Upper lobe of left lung (tissue), 4 donors: ENCODE measurements around the gene ZFHX3.

ENCODE experiments used
- CTCF ChIP-seq, 6 experiments: fragments of 450-650 bp in 4 of 6; fragments of 200-600 bp in 2 of 6; sonication (generic) in 2 of 6; IDR thresholded peaks; one replicate each; pipeline ENCODE4 v1.5.1; 2016 to 2019; ENCODE audit warnings: antibody characterized with exemption in 6 of 6
- EP300 ChIP-seq, 4 donors: sonication (generic); formaldehyde crosslinking; IDR thresholded peaks; one replicate each; pipeline ENCODE4 v1.5.1; 2017; ENCODE audit warnings: antibody characterized with exemption in 4 of 4, control low read depth in 2 of 4
- POLR2A ChIP-seq, 4 donors: fragments of 450-650 bp; IDR thresholded peaks; one replicate each; pipeline ENCODE4 v1.5.1; 2016 to 2017; ENCODE audit warnings: antibody characterized with exemption in 4 of 4, mild to moderate bottlenecking in 2 of 4
- POLR2AphosphoS5 ChIP-seq, 2 donors: sonication (generic); formaldehyde crosslinking; IDR thresholded peaks; one replicate each; pipeline ENCODE4 v1.5.1; 2017; ENCODE audit warnings: antibody characterized with exemption in 2 of 2

- TF ChIP-seq POLR2A (IDR thresholded peaks at IDR 0.05) (no peak), CTCF (IDR thresholded peaks at IDR 0.05) (no peak), POLR2AphosphoS5 (IDR thresholded peaks at IDR 0.05) (no peak), EP300 (IDR thresholded peaks at IDR 0.05) (no peak)
Measured at GRCh38 chr16:73020409-73020884, 27.5 kb downstream of the ZFHX3 start.
